ENCODE data around the gene GPR65.

DNA sequence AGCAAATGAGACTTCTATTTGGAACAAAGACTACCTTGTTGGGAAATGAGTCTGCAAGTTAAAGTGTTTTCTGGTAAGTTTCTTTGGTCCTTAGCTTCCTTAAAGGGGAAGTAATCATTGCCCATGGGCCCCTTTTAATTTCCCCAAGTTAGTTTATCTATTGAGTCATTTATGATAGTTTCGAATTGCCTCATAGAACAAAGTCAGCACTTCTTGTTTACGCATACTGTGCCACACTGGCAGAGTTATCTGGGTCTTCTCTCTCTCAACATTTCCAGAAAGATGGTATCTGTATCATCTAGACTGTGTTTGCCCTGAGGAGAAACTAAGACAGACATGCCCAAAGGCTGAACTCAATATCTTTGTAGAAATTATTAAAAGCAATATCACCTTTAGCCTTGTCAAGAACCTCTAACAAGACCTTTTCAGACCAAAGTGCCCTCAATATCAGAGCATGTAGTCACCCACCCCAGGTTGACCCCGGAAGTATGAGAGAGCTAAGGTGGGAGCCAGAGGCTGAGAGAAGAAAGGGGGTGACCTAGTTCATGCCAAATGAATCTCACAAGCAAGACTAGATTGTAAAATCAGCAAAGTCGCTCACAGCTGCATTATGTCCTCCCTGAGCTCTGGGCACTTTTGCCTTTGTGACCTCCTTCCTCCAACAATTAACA is 40.0 kb downstream of the GPR65 start:
- TF ChIP-seq, protein P1, sequence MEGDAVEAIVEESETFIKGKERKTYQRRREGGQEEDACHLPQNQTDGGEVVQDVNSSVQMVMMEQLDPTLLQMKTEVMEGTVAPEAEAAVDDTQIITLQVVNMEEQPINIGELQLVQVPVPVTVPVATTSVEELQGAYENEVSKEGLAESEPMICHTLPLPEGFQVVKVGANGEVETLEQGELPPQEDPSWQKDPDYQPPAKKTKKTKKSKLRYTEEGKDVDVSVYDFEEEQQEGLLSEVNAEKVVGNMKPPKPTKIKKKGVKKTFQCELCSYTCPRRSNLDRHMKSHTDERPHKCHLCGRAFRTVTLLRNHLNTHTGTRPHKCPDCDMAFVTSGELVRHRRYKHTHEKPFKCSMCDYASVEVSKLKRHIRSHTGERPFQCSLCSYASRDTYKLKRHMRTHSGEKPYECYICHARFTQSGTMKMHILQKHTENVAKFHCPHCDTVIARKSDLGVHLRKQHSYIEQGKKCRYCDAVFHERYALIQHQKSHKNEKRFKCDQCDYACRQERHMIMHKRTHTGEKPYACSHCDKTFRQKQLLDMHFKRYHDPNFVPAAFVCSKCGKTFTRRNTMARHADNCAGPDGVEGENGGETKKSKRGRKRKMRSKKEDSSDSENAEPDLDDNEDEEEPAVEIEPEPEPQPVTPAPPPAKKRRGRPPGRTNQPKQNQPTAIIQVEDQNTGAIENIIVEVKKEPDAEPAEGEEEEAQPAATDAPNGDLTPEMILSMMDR (IDR thresholded peaks at IDR 0.05) = no peak
- TF ChIP-seq POLR2A (IDR thresholded peaks at IDR 0.05) (no peak), POLR2AphosphoS5 (IDR thresholded peaks at IDR 0.05) (no peak)

Data from prostate gland (tissue), 2 donors.